IMR-90 (cell line): Measurements from ENCODE around the gene MRTFA.

Experiments used
- BHLHE40 ChIP-seq: fragments of 150-350 bp; IDR thresholded peaks from 2 replicates; pipeline ENCODE4 v1.6.1; 2016; ENCODE audit warnings: mild to moderate bottlenecking, low read depth, low read length
- CEBPB ChIP-seq: IDR thresholded peaks from 2 replicates; pipeline ENCODE4 v1.6.1; 2012; ENCODE audit warnings: low read depth, low read length, improper control_type of control experiment
- CTCF ChIP-seq: conservative IDR thresholded peaks from 2 replicates; pipeline ENCODE4 v1.5.1; 2012; ENCODE audit warnings: mild to moderate bottlenecking, low read depth, low read length, improper control_type of control experiment
- FOS ChIP-seq: fragments of 150-350 bp; IDR thresholded peaks from 2 replicates; pipeline ENCODE4 v1.6.1; 2016; ENCODE audit warnings: low read depth, low read length
- MAFK ChIP-seq: IDR thresholded peaks from 2 replicates; pipeline ENCODE4 v1.6.1; 2012; ENCODE audit warnings: low read depth, low read length, improper control_type of control experiment
- MXI1 ChIP-seq: IDR thresholded peaks from 2 replicates; pipeline ENCODE4 v1.6.1; 2012; ENCODE audit warnings: low read depth, mild to moderate bottlenecking, low read length, moderate library complexity, borderline replicate concordance
- POLR2A ChIP-seq: IDR thresholded peaks from 2 replicates; pipeline ENCODE4 v1.6.1; 2012; ENCODE audit warnings: mild to moderate bottlenecking, low read depth, low read length
- RAD21 ChIP-seq: IDR thresholded peaks from 2 replicates; pipeline ENCODE4 v1.6.1; 2012; ENCODE audit warnings: low read length, improper control_type of control experiment
- RCOR1 ChIP-seq: IDR thresholded peaks from 2 replicates; pipeline ENCODE4 v1.6.1; 2012; ENCODE audit warnings: mild to moderate bottlenecking, low read length, improper control_type of control experiment; ENCODE audit not compliant: insufficient replicate concordance
- RFX5 ChIP-seq: IDR thresholded peaks from 2 replicates; pipeline ENCODE4 v1.8.0; 2012; ENCODE audit warnings: low read depth, mild to moderate bottlenecking, low read length, moderate library complexity
- TF ChIP-seq, protein P1 (sequence below): fragments of 150-350 bp; IDR thresholded peaks from 2 replicates; pipeline ENCODE4 v1.6.1; 2017; ENCODE audit warnings: mild to moderate bottlenecking, antibody characterized with exemption, low read length, low read depth

GRCh38 chr22:40510631-40511364 is 125.7 kb downstream of the MRTFA start:
- TF ChIP-seq MXI1 (no peak), CTCF (no peak), RCOR1 (no peak), MAFK (0 out of 2 replicates have a peak, but pooled peaks have one; percentile 7), POLR2A (no peak), BHLHE40 (no peak), FOS (no peak), RAD21 (no peak), CEBPB (no peak), RFX5 (no peak)
- TF ChIP-seq, protein P1, sequence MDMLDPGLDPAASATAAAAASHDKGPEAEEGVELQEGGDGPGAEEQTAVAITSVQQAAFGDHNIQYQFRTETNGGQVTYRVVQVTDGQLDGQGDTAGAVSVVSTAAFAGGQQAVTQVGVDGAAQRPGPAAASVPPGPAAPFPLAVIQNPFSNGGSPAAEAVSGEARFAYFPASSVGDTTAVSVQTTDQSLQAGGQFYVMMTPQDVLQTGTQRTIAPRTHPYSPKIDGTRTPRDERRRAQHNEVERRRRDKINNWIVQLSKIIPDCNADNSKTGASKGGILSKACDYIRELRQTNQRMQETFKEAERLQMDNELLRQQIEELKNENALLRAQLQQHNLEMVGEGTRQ: no peak
